Lower leg skin (tissue), 3 donors: Measurements from ENCODE around the gene SETX.

ENCODE experiments used
- POLR2A ChIP-seq, 2 donors: fragments of 450-650 bp; IDR thresholded peaks; one replicate each; pipeline ENCODE4 v1.6.1; 2016 to 2017; ENCODE audit warnings: antibody characterized with exemption in 2 of 2, mild to moderate bottlenecking in 1 of 2, moderate library complexity in 1 of 2
- TF ChIP-seq, protein P1 (sequence below), 3 donors: fragments of 450-650 bp; IDR thresholded peaks; one replicate each; pipeline ENCODE4 v1.5.1; 2016; ENCODE audit warnings: antibody characterized with exemption in 3 of 3, mild to moderate bottlenecking in 3 of 3, moderate library complexity in 2 of 3

DNA sequence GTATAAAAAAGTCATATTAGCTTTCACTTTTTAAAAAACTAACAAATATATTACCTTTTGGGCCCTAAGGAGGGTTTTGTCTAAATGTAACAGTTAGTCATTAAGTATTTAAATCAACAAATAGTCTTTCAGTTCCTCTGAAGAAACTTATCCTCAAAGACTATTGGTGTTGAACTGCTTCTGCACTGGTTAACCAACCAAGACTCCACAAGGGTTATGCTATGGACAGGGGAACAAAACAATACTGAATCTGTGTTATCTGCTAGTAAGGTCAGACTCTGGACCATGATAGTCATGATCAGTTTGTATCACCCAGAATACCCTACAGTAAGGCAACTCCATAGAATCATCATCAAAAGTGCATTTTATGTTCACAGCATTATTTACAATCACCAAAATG lies 42.4 kb downstream of the SETX start:
- TF ChIP-seq, protein P1, sequence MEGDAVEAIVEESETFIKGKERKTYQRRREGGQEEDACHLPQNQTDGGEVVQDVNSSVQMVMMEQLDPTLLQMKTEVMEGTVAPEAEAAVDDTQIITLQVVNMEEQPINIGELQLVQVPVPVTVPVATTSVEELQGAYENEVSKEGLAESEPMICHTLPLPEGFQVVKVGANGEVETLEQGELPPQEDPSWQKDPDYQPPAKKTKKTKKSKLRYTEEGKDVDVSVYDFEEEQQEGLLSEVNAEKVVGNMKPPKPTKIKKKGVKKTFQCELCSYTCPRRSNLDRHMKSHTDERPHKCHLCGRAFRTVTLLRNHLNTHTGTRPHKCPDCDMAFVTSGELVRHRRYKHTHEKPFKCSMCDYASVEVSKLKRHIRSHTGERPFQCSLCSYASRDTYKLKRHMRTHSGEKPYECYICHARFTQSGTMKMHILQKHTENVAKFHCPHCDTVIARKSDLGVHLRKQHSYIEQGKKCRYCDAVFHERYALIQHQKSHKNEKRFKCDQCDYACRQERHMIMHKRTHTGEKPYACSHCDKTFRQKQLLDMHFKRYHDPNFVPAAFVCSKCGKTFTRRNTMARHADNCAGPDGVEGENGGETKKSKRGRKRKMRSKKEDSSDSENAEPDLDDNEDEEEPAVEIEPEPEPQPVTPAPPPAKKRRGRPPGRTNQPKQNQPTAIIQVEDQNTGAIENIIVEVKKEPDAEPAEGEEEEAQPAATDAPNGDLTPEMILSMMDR (IDR thresholded peaks at IDR 0.05) = no peak
- no peak for TF ChIP-seq POLR2A (IDR thresholded peaks at IDR 0.05)
